Endothelial cell of hepatic sinusoid (primary cell): Measurements from ENCODE around the gene TTLL9.
"Not testable (repeated sequence)": the region's sequence is repeated elsewhere in the genome, so short reads cannot be mapped to it uniquely, and the experiment has no call there.

Source experiments
- in situ Hi-C: cut with HindIII; loops from 2 replicates; pipeline ENCODE4 v1.10.0; 2017; ENCODE audit warnings: low sequenced_read_pairs

The TTLL9 gene

GRCh38 chr20:31914170-31914569, 43.7 kb downstream of the TTLL9 start:
- in situ Hi-C loops, result loop anchor here (10.0 kb wide), 1 partner anchor 171 kb away; no protein-coding TSS in a partner anchor

- in situ Hi-C loops, result loop anchor here (10.0 kb wide), 1 partner anchor 169 kb away; no protein-coding TSS in a partner anchor
These were observed 45.3 kb downstream of the TTLL9 start for GRCh38 chr20:31915491-31916280.

- in situ Hi-C loops, result loop anchor here (10.0 kb wide), 1 partner anchor 168 kb away; no protein-coding TSS in a partner anchor
These were observed 46.3 kb downstream of the TTLL9 start for GRCh38 chr20:31916708-31917107.

- in situ Hi-C loops, result loop anchor here (10.0 kb wide), 1 partner anchor 167 kb away; no protein-coding TSS in a partner anchor
These were observed 47.6 kb downstream of the TTLL9 start for GRCh38 chr20:31917962-31918412.

GRCh38 chr20:31918466-31919105, 48.2 kb downstream of the TTLL9 start:
- in situ Hi-C loops, result loop anchor here (10.0 kb wide), 1 partner anchor 166 kb away; no protein-coding TSS in a partner anchor

- in situ Hi-C loops, result loop anchor here (5.0 to 10.0 kb wide), 2 partner anchors 107 to 165 kb away; no protein-coding TSS in a partner anchor
These were observed 49.1 kb downstream of the TTLL9 start for GRCh38 chr20:31919410-31920155.

GRCh38 chr20:31920275-31920855, 49.9 kb downstream of the TTLL9 start:
- in situ Hi-C loops, result loop anchor here (5.0 kb wide), 1 partner anchor 108 kb away; no protein-coding TSS in a partner anchor

GRCh38 chr20:31921480-31921879, 51.0 kb downstream of the TTLL9 start:
- in situ Hi-C loops, result loop anchor here (5.0 kb wide), 1 partner anchor 109 kb away; no protein-coding TSS in a partner anchor

GRCh38 chr20:31922181-31922580, 51.7 kb downstream of the TTLL9 start:
- in situ Hi-C loops, result loop anchor here (5.0 kb wide), 1 partner anchor 110 kb away; no protein-coding TSS in a partner anchor

GRCh38 chr20:31922588-31922987, 52.2 kb downstream of the TTLL9 start:
- in situ Hi-C loops, result loop anchor here (5.0 kb wide), 1 partner anchor 110 kb away; no protein-coding TSS in a partner anchor

GRCh38 chr20:31923388-31924331, 53.2 kb downstream of the TTLL9 start:
- in situ Hi-C loops, result loop anchor here (5.0 kb wide), 1 partner anchor 111 kb away; no protein-coding TSS in a partner anchor

- in situ Hi-C loops, result loop anchor here (5.0 kb wide), 1 partner anchor 112 kb away; no protein-coding TSS in a partner anchor
These were observed 54.1 kb downstream of the TTLL9 start for GRCh38 chr20:31924561-31924960.

GRCh38 chr20:31925631-31926030, 55.2 kb downstream of the TTLL9 start:
- in situ Hi-C loops, result no loop called here

GRCh38 chr20:31926493-31926892, 56.1 kb downstream of the TTLL9 start:
- in situ Hi-C loops, result no loop called here

GRCh38 chr20:31927627-31928159, 57.3 kb downstream of the TTLL9 start:
- in situ Hi-C loops, result no loop called here

GRCh38 chr20:31929631-31930030, 59.2 kb downstream of the TTLL9 start:
- in situ Hi-C loops, result not testable (repeated sequence)

GRCh38 chr20:31930779-31931178, 60.3 kb downstream of the TTLL9 start:
- in situ Hi-C loops, result no loop called here

GRCh38 chr20:31933698-31934097, 63.3 kb downstream of the TTLL9 start:
- in situ Hi-C loops, result no loop called here

GRCh38 chr20:31934491-31934890, 64.1 kb downstream of the TTLL9 start:
- in situ Hi-C loops, result no loop called here
